Loucy (cell line): ENCODE data around the gene TRERF1.
"Not testable (repeated sequence)": the region's sequence is repeated elsewhere in the genome, so short reads cannot be mapped to it uniquely, and the experiment has no call there.

Experiments used
- H2AFZ ChIP-seq: fragments of 200-600 bp; sonication (generic); 2 replicates; pipeline ENCODE4 v1.6.0; 2016; ENCODE audit warnings: antibody characterized with exemption, mild to moderate bottlenecking, low read length, moderate library complexity
- H3F3A ChIP-seq: fragments of 200-600 bp; 2 replicates; pipeline ENCODE4 v1.6.0; 2016; ENCODE audit warnings: antibody characterized with exemption, low read depth, mild to moderate bottlenecking
- H3K27me3 ChIP-seq: fragments of 200-600 bp; sonication (generic); 2 replicates; pipeline ENCODE4 v1.6.1; 2014; ENCODE audit warnings: low read length, mild to moderate bottlenecking; ENCODE audit not compliant: insufficient read depth, poor library complexity, severe bottlenecking
- H3K36me3 ChIP-seq: fragments of 200-600 bp; sonication (generic); 2 replicates; pipeline ENCODE4 v1.6.1; 2016; ENCODE audit warnings: low read length; ENCODE audit not compliant: insufficient read depth
- H3K4me1 ChIP-seq: fragments of 200-600 bp; sonication (generic); 2 replicates; pipeline ENCODE4 v1.5.1; 2014; ENCODE audit warnings: low read length, mild to moderate bottlenecking; ENCODE audit not compliant: insufficient read depth, poor library complexity, severe bottlenecking
- H3K4me2 ChIP-seq: fragments of 200-600 bp; sonication (generic); 2 replicates; pipeline ENCODE4 v1.6.0; 2014; ENCODE audit warnings: antibody characterized with exemption, low read length, low read depth, mild to moderate bottlenecking; ENCODE audit not compliant: poor library complexity, severe bottlenecking
- H3K4me3 ChIP-seq: fragments of 200-600 bp; sonication (generic); 2 replicates; pipeline ENCODE4 v1.5.1; 2014; ENCODE audit warnings: low read length, mild to moderate bottlenecking, mixed read lengths; ENCODE audit not compliant: poor library complexity, severe bottlenecking
- H3K79me2 ChIP-seq: fragments of 200-600 bp; sonication (generic); 2 replicates; pipeline ENCODE4 v1.6.1; 2014; ENCODE audit warnings: low read length; ENCODE audit not compliant: insufficient read depth
- H3K9ac ChIP-seq: fragments of 200-600 bp; sonication (generic); 2 replicates; pipeline ENCODE4 v1.6.0; 2014; ENCODE audit warnings: mild to moderate bottlenecking, low read depth, low read length, moderate library complexity; ENCODE audit not compliant: poor library complexity, severe bottlenecking
- H3K9me2 ChIP-seq: fragments of 200-600 bp; sonication (generic); replicated peaks from 2 replicates; pipeline ENCODE4 v1.6.1; 2016; ENCODE audit warnings: low read depth, low read length, mixed read lengths
- H3K9me3 ChIP-seq: fragments of 200-600 bp; sonication (generic); 2 replicates; pipeline ENCODE4 v1.6.1; 2014; ENCODE audit warnings: mild to moderate bottlenecking, antibody characterized with exemption, low read length, low read depth; ENCODE audit not compliant: insufficient read depth
- H4K20me1 ChIP-seq: fragments of 200-600 bp; sonication (generic); 2 replicates; pipeline ENCODE4 v1.6.0; 2014; ENCODE audit warnings: antibody characterized with exemption, low read length, mild to moderate bottlenecking; ENCODE audit not compliant: insufficient read depth, poor library complexity, severe bottlenecking
- EZH2phosphoT487 ChIP-seq: fragments of 200-600 bp; IDR thresholded peaks from 2 replicates; pipeline ENCODE4 v1.6.1; 2018; ENCODE audit warnings: antibody characterized with exemption, mild to moderate bottlenecking, moderate library complexity, borderline replicate concordance
- TF ChIP-seq, protein P1 (sequence below): fragments of 200-600 bp; sonication (generic); conservative IDR thresholded peaks from 2 replicates; pipeline ENCODE4 v1.5.1; 2014; ENCODE audit warnings: mild to moderate bottlenecking, antibody characterized with exemption, low read length

Gene TRERF1

DNA sequence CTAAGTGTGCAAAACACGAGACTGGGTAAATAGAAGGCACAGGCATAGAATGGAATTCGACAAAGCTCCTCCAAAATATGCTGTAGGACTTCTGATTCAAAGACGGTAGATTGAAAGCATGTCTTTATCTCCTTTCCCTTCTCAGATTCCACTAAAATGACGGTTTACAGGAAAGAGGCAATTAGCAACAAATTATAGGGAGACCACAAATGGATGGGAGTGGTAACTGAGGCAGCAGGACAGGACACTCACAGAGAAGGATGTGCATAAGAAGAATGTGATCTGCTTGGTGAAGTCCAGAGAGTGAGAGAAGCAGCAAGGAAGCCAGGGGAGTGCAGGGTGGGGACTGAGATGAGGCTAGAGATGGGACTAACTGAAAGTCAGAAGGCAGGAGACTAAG is 120.7 kb downstream of the TRERF1 start:
- Histone ChIP-seq H4K20me1 (no peaks in the 10 kb centered on the region), H3F3A (no peaks in the 10 kb centered on the region), H3K79me2 (0 out of 2 replicates have a peak, but pooled peaks cover 7% of the 10 kb centered on the region)

DNA sequence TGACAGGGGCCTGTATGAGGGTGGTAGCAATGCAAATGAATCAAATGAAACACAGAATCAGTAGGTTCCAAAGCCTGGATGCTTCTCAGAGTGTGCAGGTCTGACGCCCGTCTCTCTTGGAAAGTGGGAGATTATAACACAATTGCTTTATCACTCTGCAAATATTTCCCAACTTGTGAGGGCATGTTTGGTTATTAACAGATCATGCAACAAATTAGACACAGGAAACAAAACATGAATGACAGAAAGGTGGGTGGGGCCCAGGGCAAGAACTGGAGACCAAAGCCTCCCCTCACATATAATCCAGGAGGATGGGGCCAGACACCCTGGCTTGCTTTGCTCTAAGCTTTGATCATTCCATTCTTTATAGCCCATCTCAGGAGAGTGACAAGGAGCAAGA is 125.5 kb downstream of the TRERF1 start:
- Histone ChIP-seq H2AFZ (no peak overlapping the region), H3K27me3 (no peaks in the 10 kb centered on the region), H3K9me3 (no peaks in the 10 kb centered on the region), H3K9ac (no peak overlapping the region), H3K79me2 (peaks cover 19% of the 10 kb centered on the region), H3K36me3 (no peaks in the 10 kb centered on the region), H3K9me2 (no peaks in the 10 kb centered on the region), H3K4me3 (no peak overlapping the region), H4K20me1 (no peaks in the 10 kb centered on the region), H3K4me2 (no peak overlapping the region), H3F3A (no peaks in the 10 kb centered on the region), H3K4me1 (peaks cover 5% of the 10 kb centered on the region)
- no peak for TF ChIP-seq EZH2phosphoT487

More for the DNA sequence above, 120.7 kb downstream of the TRERF1 start:
- TF ChIP-seq, protein P1, sequence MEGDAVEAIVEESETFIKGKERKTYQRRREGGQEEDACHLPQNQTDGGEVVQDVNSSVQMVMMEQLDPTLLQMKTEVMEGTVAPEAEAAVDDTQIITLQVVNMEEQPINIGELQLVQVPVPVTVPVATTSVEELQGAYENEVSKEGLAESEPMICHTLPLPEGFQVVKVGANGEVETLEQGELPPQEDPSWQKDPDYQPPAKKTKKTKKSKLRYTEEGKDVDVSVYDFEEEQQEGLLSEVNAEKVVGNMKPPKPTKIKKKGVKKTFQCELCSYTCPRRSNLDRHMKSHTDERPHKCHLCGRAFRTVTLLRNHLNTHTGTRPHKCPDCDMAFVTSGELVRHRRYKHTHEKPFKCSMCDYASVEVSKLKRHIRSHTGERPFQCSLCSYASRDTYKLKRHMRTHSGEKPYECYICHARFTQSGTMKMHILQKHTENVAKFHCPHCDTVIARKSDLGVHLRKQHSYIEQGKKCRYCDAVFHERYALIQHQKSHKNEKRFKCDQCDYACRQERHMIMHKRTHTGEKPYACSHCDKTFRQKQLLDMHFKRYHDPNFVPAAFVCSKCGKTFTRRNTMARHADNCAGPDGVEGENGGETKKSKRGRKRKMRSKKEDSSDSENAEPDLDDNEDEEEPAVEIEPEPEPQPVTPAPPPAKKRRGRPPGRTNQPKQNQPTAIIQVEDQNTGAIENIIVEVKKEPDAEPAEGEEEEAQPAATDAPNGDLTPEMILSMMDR, result no peak
- TF ChIP-seq EZH2phosphoT487, result no peak
- no peaks in the 10 kb centered on the region for H3K27me3 ChIP-seq
- no peak overlapping the region for H2AFZ ChIP-seq
- no peaks in the 10 kb centered on the region for H3K36me3 ChIP-seq
- no peak overlapping the region for H3K4me3 ChIP-seq
- H3K9me3 ChIP-seq, result no peaks in the 10 kb centered on the region
- no peak overlapping the region for H3K4me2 ChIP-seq
- no peaks in the 10 kb centered on the region for H3K4me1 ChIP-seq
- no peak overlapping the region for H3K9ac ChIP-seq
- no peaks in the 10 kb centered on the region for H3K9me2 ChIP-seq

DNA sequence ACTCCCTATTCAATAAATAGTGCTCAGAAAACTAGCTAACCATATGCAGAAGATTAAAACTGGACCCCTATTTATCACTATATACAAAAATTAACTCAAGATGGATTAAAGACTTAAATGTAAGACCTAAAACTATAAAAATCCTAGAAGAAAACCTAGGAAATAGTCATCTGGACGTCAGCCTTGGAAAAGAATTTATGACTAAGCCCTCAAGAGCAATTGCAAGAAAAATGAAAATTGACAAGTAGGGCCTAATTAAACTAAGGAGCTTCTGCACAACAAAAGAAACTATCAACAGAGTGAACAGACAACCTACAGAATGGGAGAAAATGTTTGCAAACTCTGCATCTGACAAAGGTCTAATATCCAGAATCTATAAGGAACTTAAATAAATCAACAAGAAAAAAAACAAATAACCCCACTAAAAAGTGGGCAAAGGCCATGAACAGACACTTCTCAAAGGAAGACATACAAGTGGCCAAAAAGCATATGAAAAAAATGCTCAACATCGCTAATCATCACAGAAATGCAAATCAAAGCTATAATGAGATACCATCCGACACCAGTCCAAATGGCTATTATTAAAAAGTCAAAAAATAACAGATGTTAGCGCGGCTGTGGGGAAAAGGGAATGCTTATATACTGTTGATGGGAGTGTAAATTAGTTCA is 126.9 kb downstream of the TRERF1 start:
- H4K20me1 ChIP-seq, H3K4me3 ChIP-seq, H3K4me1 ChIP-seq, H3K4me2 ChIP-seq, H2AFZ ChIP-seq, H3K36me3 ChIP-seq, H3K27me3 ChIP-seq, H3K9me3 ChIP-seq, H3K9me2 ChIP-seq, H3K9ac ChIP-seq, H3F3A ChIP-seq: not testable (repeated sequence)
- H3K79me2 ChIP-seq, result peaks cover 27% of the 10 kb centered on the region

DNA sequence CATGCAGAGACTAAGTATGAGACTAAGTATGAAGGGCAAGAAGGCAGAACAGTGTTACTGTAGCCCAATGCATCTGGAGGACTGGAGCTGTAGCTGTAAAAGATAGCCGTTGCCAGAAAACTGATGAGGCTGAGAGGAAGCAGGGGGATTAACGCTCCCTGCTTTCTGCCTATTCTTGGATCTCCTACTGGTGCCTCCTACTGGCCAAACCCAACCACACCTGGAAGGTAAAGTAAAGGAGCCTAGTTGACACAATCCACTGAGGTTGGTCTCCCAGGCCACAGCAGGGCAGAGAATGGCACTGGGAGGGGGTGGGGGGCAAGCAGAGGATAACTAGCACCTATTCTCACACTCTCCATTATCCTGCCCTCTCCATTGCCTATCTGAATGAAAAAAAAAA is 129.1 kb downstream of the TRERF1 start:
- Histone ChIP-seq H3K27me3 (no peaks in the 10 kb centered on the region), H3K79me2 (peaks cover 31% of the 10 kb centered on the region), H2AFZ (no peak overlapping the region), H3F3A (no peaks in the 10 kb centered on the region), H3K4me1 (peaks cover 5% of the 10 kb centered on the region), H3K9me2 (no peaks in the 10 kb centered on the region), H3K36me3 (no peaks in the 10 kb centered on the region), H3K9me3 (no peaks in the 10 kb centered on the region), H4K20me1 (no peaks in the 10 kb centered on the region), H3K9ac (no peak overlapping the region), H3K4me3 (no peak overlapping the region), H3K4me2 (no peak overlapping the region)
- TF ChIP-seq, protein P1, result peak; percentile 48
- no peak for TF ChIP-seq EZH2phosphoT487
